ENCODE results near the gene FAM13C.

Gene FAM13C

GRCh38 chr10:59325116-59325515, 37.2 kb downstream of the FAM13C start:
- TF ChIP-seq CTCF (IDR thresholded peaks at IDR 0.05; ENCODE audit: low read depth, low read length, poor library complexity, severe bottlenecking): no peak
- no peak for TF ChIP-seq EZH2phosphoT487 (IDR thresholded peaks at IDR 0.05; ENCODE audit: borderline replicate concordance, low read length)
- Histone ChIP-seq H3K4me1 (ENCODE audit: control insufficient read depth, low read length) (no peaks in the 10 kb centered on the region), H3K4me3 (ENCODE audit: low read length) (no peak overlapping the region), H3K27me3 (ENCODE audit: control insufficient read depth, low read length) (peaks cover 2% of the 10 kb centered on the region; the same call in 1 of the 2 replicates), H3K27ac (ENCODE audit: low read depth, low read length) (no peak overlapping the region), H3K9me2 (replicated peaks; ENCODE audit: control insufficient read depth, low read length) (no peaks in the 10 kb centered on the region), H3K9me3 (ENCODE audit: control insufficient read depth, insufficient read depth, low read length) (no peaks in the 10 kb centered on the region), H3K4me2 (ENCODE audit: low read length) (no peak overlapping the region), H3K79me2 (ENCODE audit: control insufficient read depth, low read length) (no peaks in the 10 kb centered on the region), H4K20me1 (ENCODE audit: control insufficient read depth, insufficient read depth, low read depth, low read length) (no peaks in the 10 kb centered on the region), H3K36me3 (ENCODE audit: control insufficient read depth, low read length) (no peaks in the 10 kb centered on the region), H3F3A (ENCODE audit: control insufficient read depth, insufficient read depth) (no peaks in the 10 kb centered on the region)

- TF ChIP-seq CTCF (IDR thresholded peaks at IDR 0.05; ENCODE audit: low read depth, low read length, poor library complexity, severe bottlenecking) (no peak), EZH2phosphoT487 (IDR thresholded peaks at IDR 0.05; ENCODE audit: borderline replicate concordance, low read length) (no peak)
- no peaks in the 10 kb centered on the region for H3F3A ChIP-seq (ENCODE audit: control insufficient read depth, insufficient read depth)
- H3K4me2 ChIP-seq (ENCODE audit: low read length): no peak overlapping the region
These were observed 37.8 kb downstream of the FAM13C start for GRCh38 chr10:59324597-59324996.

GRCh38 chr10:59323831-59324401, 38.4 kb downstream of the FAM13C start:
- Histone ChIP-seq H3K9me3 (ENCODE audit: control insufficient read depth, insufficient read depth, low read length) (no peaks in the 10 kb centered on the region), H3K27me3 (ENCODE audit: control insufficient read depth, low read length) (peaks cover 2% of the 10 kb centered on the region; the same call in 1 of the 2 replicates), H3K27ac (ENCODE audit: low read depth, low read length) (no peak overlapping the region)

More at GRCh38 chr10:59324597-59324996, 37.8 kb downstream of the FAM13C start:
- Histone ChIP-seq H3K79me2 (ENCODE audit: control insufficient read depth, low read length) (no peaks in the 10 kb centered on the region), H3K9me2 (replicated peaks; ENCODE audit: control insufficient read depth, low read length) (no peaks in the 10 kb centered on the region), H3K27me3 (ENCODE audit: control insufficient read depth, low read length) (peaks cover 2% of the 10 kb centered on the region; the same call in 1 of the 2 replicates), H3K4me3 (ENCODE audit: low read length) (no peak overlapping the region), H3K4me1 (ENCODE audit: control insufficient read depth, low read length) (no peaks in the 10 kb centered on the region), H3K27ac (ENCODE audit: low read depth, low read length) (no peak overlapping the region), H3K9me3 (ENCODE audit: control insufficient read depth, insufficient read depth, low read length) (no peaks in the 10 kb centered on the region), H3K36me3 (ENCODE audit: control insufficient read depth, low read length) (no peaks in the 10 kb centered on the region), H4K20me1 (ENCODE audit: control insufficient read depth, insufficient read depth, low read depth, low read length) (no peaks in the 10 kb centered on the region)

More at GRCh38 chr10:59323831-59324401, 38.4 kb downstream of the FAM13C start:
- no peaks in the 10 kb centered on the region for H3K36me3 ChIP-seq (ENCODE audit: control insufficient read depth, low read length)
- no peaks in the 10 kb centered on the region for H3K9me2 ChIP-seq (replicated peaks; ENCODE audit: control insufficient read depth, low read length)
- no peak overlapping the region for H3K4me2 ChIP-seq (ENCODE audit: low read length)
- H3K4me3 ChIP-seq (ENCODE audit: low read length): no peak overlapping the region
- no peaks in the 10 kb centered on the region for H4K20me1 ChIP-seq (ENCODE audit: control insufficient read depth, insufficient read depth, low read depth, low read length)
- H3K79me2 ChIP-seq (ENCODE audit: control insufficient read depth, low read length): no peaks in the 10 kb centered on the region
- no peak for TF ChIP-seq CTCF (IDR thresholded peaks at IDR 0.05; ENCODE audit: low read depth, low read length, poor library complexity, severe bottlenecking)
- TF ChIP-seq EZH2phosphoT487 (IDR thresholded peaks at IDR 0.05; ENCODE audit: borderline replicate concordance, low read length): no peak
- no peaks in the 10 kb centered on the region for H3F3A ChIP-seq (ENCODE audit: control insufficient read depth, insufficient read depth)
- H3K4me1 ChIP-seq (ENCODE audit: control insufficient read depth, low read length): no peaks in the 10 kb centered on the region

All from DOHH2 (cell line).